Esophagus mucosa (tissue), 1 donor: ENCODE measurements around the gene ARPC5L. TPM values are rescaled to one million over a fixed set of nuclear protein-coding genes. Genes with fewer than 3 reads are reported as not detected.
A peak's percentile ranks its signal among the peaks of the same experiment; 100 is the strongest.

Experiments
- ATAC-seq: fragments of 200-7000 bp; cut with Tn5 transposase; one replicate; pipeline ENCODE4 v1.9.1; 2020
- total RNA-seq: library from RNA; stranded (reverse); gene quantifications from one replicate; pipeline ENCODE4 v1.2.4, GENCODE V29; 2023
- donor health status: DM: yes; HTN: yes; CAD: no.

ARPC5L gene
- total RNA-seq, 1 donor from 2014 or later = 59.3 TPM

DNA sequence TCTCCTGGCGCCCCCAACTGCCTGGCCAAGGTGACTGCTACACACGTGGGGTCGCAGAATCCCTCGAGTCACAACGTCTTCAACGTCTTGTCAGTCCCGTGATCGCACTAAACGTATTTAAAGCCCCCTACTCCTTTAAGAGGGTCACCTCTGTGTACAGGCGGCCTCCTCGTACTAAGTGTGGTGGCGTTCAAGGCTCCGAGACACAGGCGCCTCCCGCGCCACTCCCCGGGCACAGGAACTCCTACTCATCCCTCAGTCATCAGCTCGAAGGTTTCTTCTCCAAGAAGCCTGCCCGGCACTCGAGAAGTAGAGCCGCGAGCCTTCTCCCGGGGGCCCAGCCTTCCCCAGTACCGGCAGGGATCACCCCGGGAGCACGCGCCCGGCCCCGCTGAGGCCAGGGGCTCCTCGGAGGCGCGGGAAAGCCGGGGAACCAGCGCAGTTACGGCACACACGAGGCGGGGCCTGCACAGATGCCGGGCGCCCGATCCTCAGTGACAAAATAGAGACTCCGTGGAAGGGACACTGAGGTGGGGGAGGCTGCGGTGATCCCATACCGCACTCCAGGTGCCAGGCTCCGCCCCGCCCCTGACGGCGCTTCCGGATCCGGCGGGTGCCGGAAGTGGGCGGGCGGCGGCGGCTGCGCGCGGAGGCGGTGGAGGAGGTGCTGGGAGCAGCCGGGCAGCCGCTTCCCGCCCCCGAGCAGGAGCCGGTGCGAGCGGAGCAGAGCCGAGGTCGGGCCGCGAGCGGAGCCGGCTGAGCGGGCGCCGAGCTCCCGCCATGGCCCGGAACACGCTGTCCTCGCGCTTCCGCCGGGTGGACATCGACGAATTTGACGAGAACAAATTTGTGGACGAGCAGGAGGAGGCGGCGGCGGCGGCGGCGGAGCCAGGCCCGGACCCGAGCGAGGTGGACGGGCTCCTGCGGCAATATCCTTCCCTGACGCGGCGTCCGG lies 6.9 kb downstream of the ARPC5L start:
- peak; percentile 86 for ATAC-seq

DNA sequence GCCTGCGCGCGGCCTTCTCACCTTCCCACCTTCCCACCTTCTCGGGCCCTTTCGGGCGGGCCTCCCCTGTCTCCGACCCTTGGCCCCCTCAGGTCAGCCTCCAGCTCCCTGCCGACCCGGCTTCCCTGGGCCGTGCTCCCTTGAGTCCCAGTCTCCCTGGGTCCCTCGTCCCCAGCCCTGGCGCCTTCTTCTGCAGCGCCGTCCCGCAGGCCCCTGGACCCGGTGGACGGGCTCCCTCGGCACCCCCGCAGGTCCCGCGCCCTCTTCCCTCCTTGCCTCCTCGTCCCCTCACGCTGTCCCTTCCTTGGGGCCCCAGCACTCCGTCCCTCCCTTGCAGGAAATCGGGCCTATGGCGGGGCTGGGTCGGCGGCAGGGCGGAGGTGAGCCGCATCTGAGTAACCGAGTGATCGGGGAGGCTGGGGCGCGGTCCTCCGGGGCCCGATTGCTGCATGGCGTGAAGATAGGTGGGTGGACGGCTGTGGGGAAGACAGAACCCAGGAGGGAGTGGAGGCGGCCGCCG lies 7.6 kb downstream of the ARPC5L start:
- ATAC-seq = peak; percentile 36

DNA sequence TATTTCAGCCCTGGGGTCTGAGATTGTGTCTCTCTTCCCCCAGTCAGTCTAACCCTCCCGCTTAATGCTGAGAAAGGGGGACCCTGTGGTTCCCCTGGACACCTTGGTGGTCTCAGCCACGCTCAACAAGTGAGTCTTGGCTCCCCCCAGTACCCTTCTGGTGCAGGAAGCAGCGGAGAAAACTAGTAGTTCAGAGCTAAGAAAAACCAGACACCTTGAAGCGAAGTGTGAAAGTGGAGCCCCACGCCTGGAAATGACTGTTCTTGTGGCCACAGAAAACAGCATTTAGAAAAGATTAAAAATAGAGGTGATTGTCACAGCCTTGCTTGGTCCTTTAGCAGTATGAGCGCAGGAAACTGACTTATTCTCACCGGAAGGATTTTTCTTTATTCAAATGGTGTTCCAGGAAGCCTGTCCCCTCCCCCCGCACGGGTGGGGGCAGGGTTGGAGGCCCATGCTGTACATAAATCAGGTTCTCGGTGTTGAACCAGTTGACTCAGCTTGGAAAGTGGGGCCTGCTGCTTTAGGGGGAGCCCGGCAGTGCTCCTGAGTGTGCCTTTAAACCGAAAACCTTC lies 8.1 kb downstream of the ARPC5L start:
- ATAC-seq = peak; percentile 26

DNA sequence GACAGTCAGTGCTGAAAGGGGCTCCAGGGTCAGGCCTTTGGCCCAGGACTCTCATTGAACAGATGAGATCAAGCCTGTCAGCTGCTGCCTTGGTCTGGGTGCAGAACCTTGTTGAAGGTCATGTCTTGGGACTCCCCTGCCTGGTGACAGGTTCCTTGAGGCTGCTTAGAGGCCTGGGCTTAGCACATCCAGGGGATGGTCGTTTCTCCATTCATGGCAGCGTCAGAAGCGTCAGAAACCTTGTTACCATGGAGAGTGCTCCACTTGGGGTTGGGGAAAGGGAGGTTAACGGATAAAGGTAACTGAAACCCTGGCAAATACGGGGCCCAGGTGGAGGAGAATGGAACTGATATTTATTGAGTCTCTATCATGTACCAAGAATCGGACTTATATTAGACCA lies 8.8 kb downstream of the ARPC5L start:
- no peak for ATAC-seq

DNA sequence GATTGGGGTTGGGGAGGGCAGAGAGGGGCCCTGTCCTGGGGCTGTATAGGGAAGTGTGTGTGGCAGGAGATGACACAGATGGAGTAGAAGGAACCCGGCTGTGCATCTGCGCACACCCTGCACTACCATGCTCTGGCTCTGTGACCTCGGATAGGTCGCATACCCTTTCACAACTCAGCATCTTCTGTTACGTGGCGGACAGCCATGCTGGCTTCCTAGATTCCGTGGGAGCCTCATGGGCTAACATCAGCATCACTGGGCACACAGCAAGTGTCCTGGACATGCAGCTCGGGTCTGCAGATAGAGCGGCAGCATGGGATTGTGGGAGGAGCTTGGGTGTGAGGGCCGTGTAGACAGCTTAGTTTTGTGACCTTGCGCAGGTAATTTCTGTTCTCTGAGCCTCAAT lies 9.2 kb downstream of the ARPC5L start:
- no peak for ATAC-seq

DNA sequence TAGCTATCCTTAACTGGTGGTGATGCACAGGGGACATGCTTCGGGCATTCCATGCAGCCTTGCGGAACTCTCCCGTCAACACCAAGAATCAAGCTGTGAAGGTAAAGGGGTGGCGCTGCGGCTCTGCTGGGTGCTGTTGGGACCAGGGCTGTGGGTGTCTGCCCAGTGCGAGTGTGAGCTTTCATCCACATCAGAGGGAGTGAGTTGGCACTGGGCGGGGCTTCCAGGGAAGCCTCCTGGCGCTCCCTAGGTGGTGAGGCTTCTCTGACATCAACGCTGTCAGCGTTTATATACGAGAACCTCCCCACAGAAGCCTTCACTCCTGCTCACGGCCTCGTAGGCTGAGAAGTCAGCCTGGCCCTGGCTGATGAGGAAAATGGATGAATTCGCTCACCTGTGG lies 11.7 kb downstream of the ARPC5L start:
- peak; percentile 60 for ATAC-seq

DNA sequence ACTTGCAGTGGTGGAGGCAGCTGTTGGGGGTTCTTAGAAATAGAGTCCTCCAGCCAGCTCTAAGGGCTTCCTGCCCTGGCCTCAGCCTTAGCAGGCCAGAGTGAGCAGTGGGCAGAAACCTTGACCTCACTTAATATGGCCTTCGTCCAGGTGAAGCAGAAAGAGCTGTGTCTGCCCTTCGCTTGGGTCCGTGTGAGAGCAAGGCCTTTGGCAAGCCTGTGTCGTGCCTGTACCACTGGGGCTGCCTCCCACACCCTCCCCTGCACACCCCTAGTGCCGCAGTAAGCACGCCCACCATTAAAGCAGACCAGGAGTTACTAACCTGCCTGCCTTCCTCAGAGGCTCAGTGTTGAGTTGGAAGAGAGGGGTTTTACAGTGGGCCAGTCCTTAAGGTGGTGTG lies 13.6 kb downstream of the ARPC5L start:
- no peak for ATAC-seq

DNA sequence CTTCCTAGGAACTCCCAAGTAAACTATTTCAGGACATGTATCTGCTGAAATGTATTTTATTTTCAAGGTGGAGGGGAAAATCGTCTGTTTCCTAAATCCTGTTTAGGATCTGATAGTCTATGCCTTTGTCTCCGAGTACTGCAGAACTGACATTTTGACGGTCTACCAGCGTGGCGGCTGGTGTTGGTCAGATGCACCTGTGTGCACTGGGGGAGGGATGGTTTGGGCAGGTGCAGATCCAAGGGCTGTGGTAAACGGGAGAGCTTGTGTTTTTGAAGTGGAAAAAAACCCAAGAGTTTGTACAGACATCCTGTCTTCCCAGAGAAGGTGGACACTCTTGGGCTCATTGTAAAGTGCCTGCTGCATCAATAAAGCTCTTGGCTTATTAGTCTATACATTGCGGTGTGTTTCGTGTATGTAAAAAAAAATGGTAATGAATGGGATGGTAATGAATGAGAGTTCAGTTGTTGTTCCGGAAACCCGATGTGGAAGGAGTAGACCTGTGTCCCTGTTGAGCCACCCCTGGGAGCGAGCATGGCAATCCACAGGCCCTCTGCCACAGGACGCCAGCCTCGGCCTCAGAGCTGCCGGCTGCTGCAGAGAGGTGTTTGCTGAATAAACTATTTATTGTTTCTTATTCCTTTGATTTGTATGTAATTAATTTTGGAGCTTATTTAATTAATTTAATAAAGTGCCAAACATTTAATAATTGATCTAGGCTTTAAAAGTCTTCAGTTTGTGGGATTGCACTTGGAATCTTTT lies 15.3 kb downstream of the ARPC5L start:
- no peak for ATAC-seq

DNA sequence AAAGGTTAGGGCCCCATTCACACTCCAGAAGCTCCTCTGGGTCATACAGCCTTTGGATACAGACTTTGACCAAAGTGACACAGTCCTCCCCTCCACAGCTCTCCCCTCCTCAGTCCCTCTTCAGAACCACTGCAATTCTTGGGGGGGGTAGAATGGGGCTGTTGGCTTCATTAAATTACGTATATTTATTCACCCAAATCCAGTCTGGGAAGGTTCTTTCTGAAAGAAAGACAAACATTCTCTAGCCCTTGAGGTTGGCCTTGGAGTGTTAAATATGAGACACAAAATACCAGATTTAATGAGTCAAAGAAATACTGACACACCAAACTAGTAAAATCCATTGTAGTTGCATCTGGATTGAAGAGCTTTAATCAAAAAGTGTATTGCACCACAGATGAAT lies 16.1 kb downstream of the ARPC5L start:
- ATAC-seq = no peak

DNA sequence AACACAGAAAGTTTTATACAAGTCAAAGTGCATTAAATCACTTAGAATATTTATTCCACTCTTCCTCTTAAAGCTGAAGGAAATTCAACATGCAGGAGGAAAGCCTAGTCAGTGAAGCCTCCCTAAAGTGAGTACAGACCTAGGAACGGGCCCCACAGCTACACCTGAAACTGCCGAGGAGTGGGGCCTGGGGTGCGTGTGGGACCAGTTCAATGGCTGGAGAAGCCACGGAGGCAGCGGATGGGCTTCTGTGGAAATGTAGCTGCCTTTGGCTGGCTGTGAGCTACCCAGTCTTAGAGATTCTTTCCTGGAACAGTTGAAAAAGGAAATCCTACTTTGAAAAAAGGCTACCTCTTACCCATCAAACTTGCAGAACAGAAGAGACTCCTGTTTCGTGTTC lies 16.6 kb downstream of the ARPC5L start:
- ATAC-seq = no peak

DNA sequence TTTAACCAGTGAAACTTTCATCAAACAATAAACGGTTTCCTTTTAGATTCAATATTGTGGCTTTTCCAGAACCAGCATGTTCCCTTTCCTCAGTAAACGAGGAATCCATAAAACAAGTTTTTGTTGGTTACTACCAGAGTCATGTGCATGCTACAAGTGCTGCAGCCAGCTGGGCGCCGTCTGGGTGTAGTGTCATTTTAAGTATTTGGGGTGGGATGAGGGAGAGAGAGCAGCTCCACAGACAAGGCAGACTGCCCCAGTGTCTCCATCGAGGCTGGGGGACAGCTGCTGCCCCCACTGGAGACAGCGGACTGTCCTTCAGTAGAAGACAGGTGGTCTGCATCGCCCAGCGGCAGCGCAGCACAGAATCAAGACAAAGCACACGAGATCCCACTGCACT lies 17.3 kb downstream of the ARPC5L start:
- no peak for ATAC-seq

DNA sequence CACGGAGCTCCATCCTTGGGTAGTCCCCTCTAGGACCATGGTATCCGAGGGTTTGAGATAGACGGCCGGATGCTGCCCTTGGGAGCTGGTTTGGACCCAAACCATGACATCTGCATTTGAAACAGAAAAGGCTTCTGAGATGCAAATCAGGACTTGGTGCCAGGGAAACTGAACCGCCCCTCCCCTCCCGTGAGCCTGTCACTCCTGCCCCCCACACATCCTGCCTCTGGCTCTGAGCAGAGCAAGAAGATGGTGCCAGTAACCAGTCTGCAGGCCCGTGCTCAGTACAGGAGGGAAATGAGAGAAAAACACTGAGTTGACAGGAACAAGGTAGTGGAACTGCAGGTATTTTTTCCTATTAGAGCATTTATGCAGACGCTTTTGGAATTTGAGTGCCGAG lies 18.6 kb downstream of the ARPC5L start:
- ATAC-seq = no peak

DNA sequence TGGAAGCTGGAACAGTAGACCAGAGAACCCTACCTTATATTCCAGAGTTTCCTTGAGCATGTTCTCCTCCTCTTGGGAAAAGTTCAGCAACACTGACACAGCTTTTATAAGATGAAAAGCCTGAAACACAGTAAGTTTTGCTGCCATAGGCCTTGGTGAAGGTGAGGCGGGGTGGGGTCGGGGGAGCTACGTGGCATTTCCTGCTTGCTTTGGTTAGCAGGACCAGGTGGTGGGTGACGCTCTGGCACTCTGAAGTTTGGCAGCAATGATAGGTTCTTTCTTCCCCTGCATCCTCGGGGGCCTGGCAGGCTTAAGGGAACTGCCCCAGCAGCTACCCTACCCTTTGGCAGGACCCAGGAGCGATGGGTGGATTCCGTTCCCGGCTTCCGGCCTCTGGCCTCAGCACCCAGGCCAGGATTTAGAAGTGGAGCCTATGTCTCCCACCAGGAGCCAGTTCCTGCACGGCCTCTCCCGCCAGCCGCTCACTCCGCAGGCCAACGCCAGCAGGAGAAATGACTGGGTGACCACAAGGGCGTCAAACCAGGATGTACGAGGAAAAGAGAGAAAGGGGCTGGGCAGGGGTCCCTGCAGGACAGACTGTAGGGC lies 19.3 kb downstream of the ARPC5L start:
- ATAC-seq = no peak

DNA sequence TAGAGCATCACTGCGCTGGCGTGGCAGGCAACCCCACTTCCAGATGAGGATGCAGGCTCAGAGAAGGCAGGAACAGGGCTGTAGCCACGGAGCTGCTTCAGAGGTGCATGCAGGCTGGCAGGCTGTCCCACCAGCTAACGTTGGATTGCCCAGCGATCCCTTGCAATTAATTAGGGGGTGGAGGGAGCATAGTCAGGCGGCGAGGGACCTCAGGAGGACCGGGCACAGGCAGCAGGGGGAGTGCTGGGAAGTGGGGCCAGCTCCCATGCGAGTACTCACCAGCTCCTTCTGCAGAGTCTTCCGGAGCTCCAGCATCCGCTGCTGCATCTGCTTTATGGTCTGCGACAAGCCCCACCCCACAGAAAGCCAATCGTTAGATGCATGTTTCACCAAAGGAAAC lies 20.3 kb downstream of the ARPC5L start:
- ATAC-seq = no peak

DNA sequence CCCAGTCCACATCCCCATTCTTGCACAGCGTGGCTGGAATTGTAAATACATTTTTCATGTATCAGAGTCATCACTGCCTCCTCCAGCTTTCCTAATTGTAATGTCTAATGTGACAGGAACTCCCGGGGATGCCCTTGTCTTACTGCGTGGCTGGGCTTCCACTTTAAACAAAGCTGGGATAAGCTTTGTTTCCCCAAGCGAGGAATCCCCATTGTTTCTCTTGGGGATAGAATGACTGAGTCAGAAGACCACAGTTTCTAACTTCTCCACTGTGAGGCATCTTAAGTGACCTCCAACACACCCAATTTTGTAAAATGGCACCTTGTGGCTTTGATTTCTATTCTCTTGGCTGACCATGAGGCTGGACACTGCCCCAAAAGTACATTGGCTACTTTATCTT lies 22.4 kb downstream of the ARPC5L start:
- no peak for ATAC-seq

DNA sequence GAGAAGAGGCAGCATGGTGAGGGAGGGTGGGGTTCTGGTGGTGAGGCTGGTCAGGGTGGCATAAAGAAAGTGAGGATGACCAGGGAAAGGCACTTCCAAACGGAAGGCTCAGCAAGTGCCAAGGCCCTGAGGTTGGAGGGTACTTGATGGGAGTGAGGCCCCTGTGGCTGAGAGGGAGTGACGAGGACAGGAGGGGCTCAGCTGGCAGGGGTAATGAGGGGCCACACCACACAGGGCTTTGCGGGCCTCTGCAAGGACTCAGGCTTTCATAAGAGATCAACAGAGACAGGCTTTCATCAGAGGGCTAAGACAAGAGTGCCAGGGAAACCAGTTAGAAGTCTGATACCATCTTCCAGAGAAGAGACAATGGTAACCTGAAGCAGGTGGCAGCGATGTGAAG lies 23.6 kb downstream of the ARPC5L start:
- ATAC-seq = no peak

DNA sequence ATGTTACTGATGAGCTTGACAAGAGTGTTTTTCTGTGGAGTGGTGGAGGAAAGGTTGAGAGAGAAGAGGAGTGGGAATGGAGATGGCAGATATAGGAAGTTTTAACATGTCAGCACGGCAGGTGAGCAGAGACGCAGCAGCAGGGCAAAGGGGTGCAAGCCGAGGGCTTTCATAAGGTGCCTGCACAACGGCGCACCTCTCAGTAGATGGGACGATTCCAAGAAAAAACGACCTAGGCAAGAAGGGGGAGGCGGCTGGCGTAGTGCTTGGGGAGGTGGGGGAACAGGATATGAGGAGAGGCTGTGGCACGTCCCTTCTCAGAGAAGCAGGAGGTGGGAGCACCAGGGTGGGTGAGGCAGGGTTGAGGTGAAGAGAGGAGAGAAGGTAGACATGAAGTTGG lies 24.5 kb downstream of the ARPC5L start:
- ATAC-seq = no peak

DNA sequence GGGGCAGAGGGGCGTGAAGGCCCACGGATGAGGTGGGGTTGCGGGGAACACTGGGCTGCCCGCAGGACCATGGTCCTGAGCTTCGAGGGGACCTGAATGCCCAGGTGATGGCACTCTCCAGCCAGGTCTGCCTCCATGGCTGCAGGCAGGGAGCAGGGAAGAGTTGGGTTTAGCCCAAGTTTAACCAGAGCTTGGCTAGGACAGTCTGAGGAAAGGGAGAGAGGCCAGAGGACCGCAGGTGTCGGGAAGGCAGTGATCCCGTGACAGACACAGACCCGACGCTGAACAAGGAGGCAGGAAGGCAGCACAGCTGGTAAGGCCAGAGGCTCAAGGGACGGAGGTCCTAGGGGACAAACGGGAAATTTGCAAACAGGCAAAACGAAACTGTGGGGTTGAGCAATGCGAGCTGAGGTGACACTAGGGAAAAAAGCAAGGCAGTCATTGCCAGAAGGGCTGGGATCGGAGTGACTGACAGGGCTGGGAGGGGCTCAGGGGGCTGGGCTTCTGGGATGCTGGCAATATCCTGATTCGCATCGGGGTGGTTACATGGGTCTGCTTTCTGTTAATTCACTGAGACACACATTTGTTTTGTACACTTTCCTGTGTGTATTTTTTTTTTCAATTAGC lies 25.0 kb downstream of the ARPC5L start:
- no peak for ATAC-seq

DNA sequence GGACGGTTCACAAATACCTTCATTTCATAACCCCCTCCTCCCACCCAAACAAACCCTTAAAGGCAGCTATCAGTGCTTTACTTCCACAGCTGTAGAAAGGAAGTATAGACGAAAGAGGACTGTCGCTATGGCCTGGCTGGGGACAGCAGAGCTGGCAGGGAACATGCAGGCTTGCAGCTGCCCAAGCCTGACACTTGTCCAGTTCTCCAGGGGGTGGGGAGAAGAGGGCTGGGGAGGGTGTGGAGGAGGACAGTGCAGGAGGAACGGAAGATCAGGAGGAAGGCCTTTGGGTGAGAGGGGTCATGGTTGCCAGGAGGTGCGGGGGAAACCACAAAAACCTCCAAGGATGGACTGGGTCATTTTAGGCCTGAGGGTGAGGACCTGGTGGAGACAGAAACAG lies 25.9 kb downstream of the ARPC5L start:
- ATAC-seq = no peak

DNA sequence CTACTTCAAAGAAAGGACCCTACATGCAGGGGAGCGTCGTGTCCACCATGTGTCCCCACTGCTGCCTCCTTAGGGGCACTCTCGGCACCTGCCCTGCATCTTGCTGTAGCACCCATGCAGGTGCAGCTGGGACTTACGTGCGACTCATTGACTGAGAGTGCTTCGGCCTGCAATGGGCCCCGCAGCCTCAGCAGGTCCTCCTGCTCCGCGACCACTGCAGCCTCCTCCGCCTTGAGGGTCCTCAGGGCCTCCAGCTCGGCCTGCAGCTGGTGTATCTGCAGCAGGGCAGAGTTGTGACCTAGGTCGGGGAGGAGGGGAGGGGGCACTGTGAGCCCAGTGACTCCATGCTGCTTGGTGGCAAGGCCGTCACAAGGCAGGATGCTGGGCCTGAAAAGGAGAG lies 27.1 kb downstream of the ARPC5L start:
- no peak for ATAC-seq

DNA sequence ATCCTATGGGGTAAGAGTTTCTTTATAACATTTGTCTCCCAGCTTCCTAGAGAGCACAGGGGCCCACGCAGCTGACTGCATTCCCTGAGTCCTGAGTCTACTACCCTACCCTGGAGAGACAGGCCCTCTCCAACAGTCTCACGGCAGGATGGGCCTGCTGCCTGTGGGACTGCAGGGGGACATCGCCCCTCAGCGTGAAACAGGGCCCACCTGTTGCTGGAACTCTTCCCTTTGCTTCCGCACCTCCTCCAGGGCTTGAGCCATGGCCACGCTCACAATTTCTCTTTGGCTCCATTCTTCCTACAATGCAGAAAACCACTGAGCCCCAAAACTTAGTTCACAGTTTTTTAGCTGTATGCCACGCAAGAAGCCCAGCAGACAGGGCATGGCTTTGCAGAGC lies 28.2 kb downstream of the ARPC5L start:
- no peak for ATAC-seq

DNA sequence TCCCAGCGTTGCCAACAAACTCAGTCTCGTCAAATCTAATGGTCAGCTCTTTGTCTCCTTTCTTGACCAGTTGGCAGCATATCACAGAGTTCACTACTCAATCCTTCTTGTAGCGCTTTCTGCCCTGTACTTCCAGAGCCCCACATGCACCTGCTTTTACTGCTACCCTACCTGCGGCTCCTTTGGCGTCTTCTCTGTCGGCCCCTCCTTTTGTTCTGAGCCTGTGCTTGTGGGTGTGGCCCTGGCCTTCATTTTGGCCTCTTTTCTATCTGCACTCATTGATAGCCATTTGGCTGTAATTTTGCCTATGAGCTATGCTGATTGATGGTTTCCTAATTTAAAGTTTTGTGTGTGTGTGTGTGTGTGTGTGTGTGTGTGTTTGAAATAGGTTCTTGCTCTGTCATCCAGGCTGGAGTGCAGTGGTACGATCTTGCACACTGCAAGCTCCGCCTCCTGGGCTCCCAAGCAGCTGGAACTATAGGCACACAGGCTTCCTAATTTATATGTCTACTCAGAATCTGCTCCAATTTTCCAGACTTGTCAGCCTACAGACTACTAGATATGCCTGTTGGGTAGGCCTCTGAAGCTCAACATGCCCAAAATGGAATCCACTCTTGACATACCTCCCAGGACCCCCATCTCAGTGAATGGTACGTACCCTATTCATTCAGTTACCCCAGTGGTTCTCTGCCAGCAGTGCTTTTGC lies 32.3 kb downstream of the ARPC5L start:
- no peak for ATAC-seq
